ENCODE measurements around the gene TCEA2.

- TF ChIP-seq CTCF (IDR thresholded peaks at IDR 0.05; ENCODE audit: insufficient read depth, low read length, poor library complexity, severe bottlenecking) (no peak), EZH2phosphoT487 (conservative IDR thresholded peaks at IDR 0.05; ENCODE audit: low read length) (no peak)
Observed at GRCh38 chr20:64096535-64096934, 33.5 kb downstream of the TCEA2 start.
